Thyroid gland (tissue), 4 donors: ENCODE measurements around the gene AGAP5.

Experiments used
- POLR2A ChIP-seq, 2 donors: fragments of 450-650 bp; IDR thresholded peaks; one replicate each; pipeline ENCODE4 v1.6.1; 2017; ENCODE audit warnings: antibody characterized with exemption in 2 of 2, mild to moderate bottlenecking in 2 of 2, moderate library complexity in 1 of 2
- TF ChIP-seq, protein P1 (sequence below), 6 experiments: fragments of 200-600 bp in 3 of 6; fragments of 450-650 bp in 3 of 6; sonication (generic) in 3 of 6; IDR thresholded peaks; one replicate each; pipeline ENCODE4 v1.5.1; 2016 to 2019; ENCODE audit warnings: antibody characterized with exemption in 6 of 6, mild to moderate bottlenecking in 2 of 6, inconsistent platforms in 1 of 6, moderate library complexity in 1 of 6

GRCh38 chr10:73743327-73743904 lies 45.5 kb upstream of the AGAP5 start:
- TF ChIP-seq, protein P1, sequence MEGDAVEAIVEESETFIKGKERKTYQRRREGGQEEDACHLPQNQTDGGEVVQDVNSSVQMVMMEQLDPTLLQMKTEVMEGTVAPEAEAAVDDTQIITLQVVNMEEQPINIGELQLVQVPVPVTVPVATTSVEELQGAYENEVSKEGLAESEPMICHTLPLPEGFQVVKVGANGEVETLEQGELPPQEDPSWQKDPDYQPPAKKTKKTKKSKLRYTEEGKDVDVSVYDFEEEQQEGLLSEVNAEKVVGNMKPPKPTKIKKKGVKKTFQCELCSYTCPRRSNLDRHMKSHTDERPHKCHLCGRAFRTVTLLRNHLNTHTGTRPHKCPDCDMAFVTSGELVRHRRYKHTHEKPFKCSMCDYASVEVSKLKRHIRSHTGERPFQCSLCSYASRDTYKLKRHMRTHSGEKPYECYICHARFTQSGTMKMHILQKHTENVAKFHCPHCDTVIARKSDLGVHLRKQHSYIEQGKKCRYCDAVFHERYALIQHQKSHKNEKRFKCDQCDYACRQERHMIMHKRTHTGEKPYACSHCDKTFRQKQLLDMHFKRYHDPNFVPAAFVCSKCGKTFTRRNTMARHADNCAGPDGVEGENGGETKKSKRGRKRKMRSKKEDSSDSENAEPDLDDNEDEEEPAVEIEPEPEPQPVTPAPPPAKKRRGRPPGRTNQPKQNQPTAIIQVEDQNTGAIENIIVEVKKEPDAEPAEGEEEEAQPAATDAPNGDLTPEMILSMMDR (IDR thresholded peaks at IDR 0.05): no peak
- no peak for TF ChIP-seq POLR2A (IDR thresholded peaks at IDR 0.05)
